Aorta (tissue), 5 donors: ENCODE results near the gene RNF224. TPM values are rescaled to one million over a fixed set of nuclear protein-coding genes. Genes with fewer than 3 reads are reported as not detected.
A peak's percentile ranks its signal among the peaks of the same experiment; 100 is the strongest.
"Not testable (repeated sequence)": the region's sequence is repeated elsewhere in the genome, so short reads cannot be mapped to it uniquely, and the experiment has no call there.

Source experiments
- ATAC-seq: fragments of 200-7000 bp; cut with Tn5 transposase; one replicate; pipeline ENCODE4 v1.9.1; 2022; ENCODE audit warnings: moderate library complexity; ENCODE audit not compliant: low FRiP score
- DNase-seq, 2 donors: peaks; one replicate each; pipeline ENCODE4 v3.0.0-alpha.2; 2020
- H3K27ac ChIP-seq, 2 donors: one replicate each; pipeline ENCODE4 v1.5.1; 2013; ENCODE audit warnings: low read length in 2 of 2, mild to moderate bottlenecking in 2 of 2, moderate library complexity in 2 of 2, control low read depth in 1 of 2, inconsistent platforms in 1 of 2, low read depth in 1 of 2
- H3K27me3 ChIP-seq, 2 donors: one replicate each; pipeline ENCODE4 v1.6.1; 2013; ENCODE audit warnings: control low read depth in 1 of 2, low read length in 1 of 2, mild to moderate bottlenecking in 1 of 2, moderate library complexity in 1 of 2; ENCODE audit not compliant: insufficient read depth in 2 of 2, control insufficient read depth in 1 of 2
- H3K36me3 ChIP-seq, 2 donors: one replicate each; pipeline ENCODE4 v1.6.1; 2013; ENCODE audit warnings: control low read depth in 1 of 2, low read length in 1 of 2, mild to moderate bottlenecking in 1 of 2; ENCODE audit not compliant: insufficient read depth in 2 of 2, control insufficient read depth in 1 of 2
- H3K4me1 ChIP-seq, 2 donors: one replicate each; pipeline ENCODE4 v1.6.1; 2013; ENCODE audit warnings: low read length in 2 of 2, control low read depth in 1 of 2, mild to moderate bottlenecking in 1 of 2, moderate library complexity in 1 of 2; ENCODE audit not compliant: insufficient read depth in 2 of 2, control insufficient read depth in 1 of 2
- H3K4me3 ChIP-seq, 2 donors: one replicate each; pipeline ENCODE4 v1.5.1; 2013; ENCODE audit warnings: low read length in 2 of 2, control low read depth in 1 of 2, mild to moderate bottlenecking in 1 of 2
- H3K9me3 ChIP-seq: one replicate; pipeline ENCODE4 v1.6.1; 2013; ENCODE audit warnings: mild to moderate bottlenecking, low read length; ENCODE audit not compliant: control insufficient read depth
- WGBS, 2 donors: extraction: QIAGEN DNeasy Blood & Tissue Kit; methylation state at CpG; one replicate each; pipeline ENCODE4 v1.1.7; 2013; 5-methylcytosine and 5-hydroxymethylcytosine counted together
- intact Hi-C, 2 donors: fragments of 100-400 bp; cut with DNase I; formaldehyde crosslinking; loops; one replicate each; pipeline versions ENCODE4 v1.14.2 to v1.15.0; 2022
- polyA plus RNA-seq, 2 donors: library from polyadenylated mRNA; stranded (reverse); fragments of 200-250 nt; gene quantifications; one replicate each; pipeline ENCODE4 v1.2.3, GENCODE V29; 2013
- total RNA-seq, 2 donors: library from RNA; stranded (reverse); fragmentation: NEBNext Ultra II Directional; extraction: Animal tissue kit (Norgen Biotek cat#: 25700); gene quantifications; one replicate each; pipeline ENCODE4 v1.2.1, GENCODE V29; 2021
- donor health status: healthy with polysubstance abuse.
- donor health status: Bipolar disorder and iron deficiency.
- donor health status: DM: no; HTN: no; CAD: no.
- donor health status: DM: no; HTN: no; CAD: no.
- donor health status: DM: yes; HTN: yes; CAD: no.

The RNF224 gene
- total and polyA plus RNA-seq, 4 donors, result 0.08 to 0.25 TPM; not detected in 2

DNA sequence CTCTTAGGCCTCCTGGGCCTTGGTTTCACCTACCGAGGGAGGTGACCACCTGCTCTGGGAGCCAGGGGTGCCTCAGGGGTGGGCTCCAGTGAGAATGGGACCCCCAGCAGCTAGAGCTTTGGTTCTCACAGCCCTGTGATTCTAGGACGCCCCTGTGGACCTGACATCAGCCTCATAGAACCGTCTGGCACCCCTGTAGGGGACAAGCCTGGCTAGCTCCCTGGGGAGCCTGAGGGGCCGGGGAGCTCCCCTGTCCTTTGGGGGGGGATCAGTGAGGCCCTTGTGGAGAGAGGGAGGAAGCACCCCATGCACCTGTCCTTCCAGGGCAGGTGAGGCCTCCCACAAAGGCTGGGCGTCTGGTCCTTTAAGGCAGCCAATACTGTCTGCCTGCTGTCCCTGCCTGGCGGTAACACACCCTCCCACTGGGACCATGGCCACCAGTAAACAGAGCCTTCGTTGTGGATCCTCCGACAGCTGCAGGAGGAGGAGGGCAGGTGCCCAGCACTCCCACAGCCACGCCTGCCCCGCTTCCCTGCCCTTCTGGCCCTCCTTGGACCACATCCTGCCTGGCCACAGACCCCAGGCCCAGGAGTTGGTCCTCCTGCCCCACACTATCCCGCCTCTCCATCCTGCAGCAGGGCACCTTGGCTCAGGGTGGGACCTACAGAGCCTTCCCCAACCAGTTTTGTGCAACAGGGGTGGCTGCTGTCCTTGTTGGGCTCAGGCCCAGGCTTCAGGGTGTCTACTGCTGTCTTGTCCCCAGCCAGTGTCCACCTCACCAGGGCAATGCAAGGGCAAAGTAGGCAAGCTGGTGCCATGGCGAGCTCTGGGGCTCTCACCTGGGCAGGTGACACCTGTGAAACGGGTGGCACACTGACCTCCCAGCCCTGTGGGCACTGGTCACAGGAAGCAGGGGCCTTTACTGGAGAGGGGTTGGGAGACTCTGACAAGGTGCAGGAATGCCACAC, 10.7 kb downstream of the RNF224 start:
- no peaks in the 10 kb centered on the region for H3K9me3 ChIP-seq
- no peak for ATAC-seq
- intact Hi-C loops, result no loop called here
- WGBS, 2 donors, result 83 to 86% methylated on average over 12 to 13 of the region's 13 CpGs
- DNase-seq, result no peak
- no peak overlapping the region for H3K27ac ChIP-seq
- H3K4me3 ChIP-seq, result no peak overlapping the region
- no peaks in the 10 kb centered on the region for H3K36me3 ChIP-seq
- H3K4me1 ChIP-seq, result no peaks in the 10 kb centered on the region
- H3K27me3 ChIP-seq, result peaks cover 0 to 2% of the 10 kb centered on the region in 2 donors

DNA sequence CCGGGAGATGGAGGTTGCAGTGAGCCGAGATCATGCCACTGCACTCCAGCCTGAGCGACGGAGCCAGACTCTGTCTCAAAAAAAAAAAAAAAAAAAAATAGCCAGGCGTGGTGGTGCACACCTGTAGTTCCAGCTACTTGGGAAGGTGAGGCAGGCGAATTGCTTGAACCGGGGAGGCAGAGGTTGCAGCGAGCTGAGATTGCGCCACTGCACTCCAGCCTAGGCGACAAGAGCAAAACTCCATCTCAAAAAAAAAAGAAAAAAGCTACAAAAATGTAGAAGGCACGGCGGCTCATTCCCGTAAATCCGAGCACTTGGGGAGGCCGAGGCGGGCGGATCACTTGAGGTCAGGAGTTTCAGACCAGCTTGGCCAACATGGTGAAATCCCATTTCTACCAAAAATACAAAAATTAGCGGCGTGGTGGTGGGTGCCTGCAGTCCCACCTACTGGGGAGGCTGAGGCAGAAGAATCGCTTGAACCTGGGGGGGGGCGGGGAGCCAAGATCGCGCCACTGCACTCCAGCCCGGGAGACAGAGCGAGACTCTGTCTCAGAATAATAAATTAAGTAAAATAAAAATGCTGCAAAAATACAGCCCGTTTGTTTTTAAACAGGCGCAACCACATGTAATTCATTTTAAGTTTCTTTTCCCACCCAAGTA, 12.4 kb downstream of the RNF224 start:
- intact Hi-C loops, result loop anchor here in 1 of 2 donors (2.0 kb wide), 1 partner anchor 15 kb away; the partner anchor contains the start of gene NELFB
- H3K9me3 ChIP-seq, H3K27ac ChIP-seq, H3K27me3 ChIP-seq, H3K36me3 ChIP-seq, DNase-seq, ATAC-seq, H3K4me1 ChIP-seq: not testable (repeated sequence)
- peak overlapping the region; percentile 27 to 53 for H3K4me3 ChIP-seq
- 48 to 51% methylated on average over 25 to 27 of the region's 27 CpGs for WGBS, 2 donors

DNA sequence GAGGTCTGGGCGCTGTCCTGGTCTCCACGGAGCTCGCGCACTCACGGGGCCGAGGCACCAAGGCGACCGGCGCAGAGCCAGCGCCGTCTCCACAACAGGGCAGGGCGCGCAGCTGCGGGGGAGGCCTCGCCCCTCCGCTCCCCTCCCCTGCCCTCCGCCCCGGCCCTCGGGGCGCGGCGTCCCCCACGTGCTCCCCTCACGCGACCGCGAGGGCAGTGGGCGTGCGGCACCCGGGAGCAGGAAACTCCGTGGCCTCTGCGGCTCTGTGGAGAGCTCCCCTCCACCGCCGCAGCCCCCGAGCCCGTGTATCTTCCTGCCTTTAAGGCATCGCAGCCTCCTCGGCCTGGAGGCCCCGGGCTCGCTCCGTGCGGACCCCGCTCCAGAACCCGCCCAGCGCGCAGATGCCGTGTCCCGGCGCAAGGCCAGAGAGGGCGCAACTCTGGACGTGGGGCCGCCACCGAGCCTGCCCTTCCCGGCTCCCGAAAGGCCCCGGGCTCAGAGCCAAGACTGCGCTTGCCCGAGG, 13.1 kb downstream of the RNF224 start:
- intact Hi-C loops, result loop anchor here in 1 of 2 donors (2.0 kb wide), 1 partner anchor 14 kb away; the partner anchor contains the start of gene NELFB
- Histone ChIP-seq H3K36me3 (no peaks in the 10 kb centered on the region), H3K4me3 (peak overlapping the region; percentile 27 to 53), H3K9me3 (no peaks in the 10 kb centered on the region), H3K27ac (peak overlapping the region in 1 of 2 donors; percentile 66), H3K27me3 (peaks cover 0 to 2% of the 10 kb centered on the region in 2 donors), H3K4me1 (no peaks in the 10 kb centered on the region)
- ATAC-seq (peak; percentile 54), DNase-seq (peak; percentile 89 to 93)
- WGBS, 2 donors, result 0 to 1% methylated on average over 42 to 58 of the region's 58 CpGs

DNA sequence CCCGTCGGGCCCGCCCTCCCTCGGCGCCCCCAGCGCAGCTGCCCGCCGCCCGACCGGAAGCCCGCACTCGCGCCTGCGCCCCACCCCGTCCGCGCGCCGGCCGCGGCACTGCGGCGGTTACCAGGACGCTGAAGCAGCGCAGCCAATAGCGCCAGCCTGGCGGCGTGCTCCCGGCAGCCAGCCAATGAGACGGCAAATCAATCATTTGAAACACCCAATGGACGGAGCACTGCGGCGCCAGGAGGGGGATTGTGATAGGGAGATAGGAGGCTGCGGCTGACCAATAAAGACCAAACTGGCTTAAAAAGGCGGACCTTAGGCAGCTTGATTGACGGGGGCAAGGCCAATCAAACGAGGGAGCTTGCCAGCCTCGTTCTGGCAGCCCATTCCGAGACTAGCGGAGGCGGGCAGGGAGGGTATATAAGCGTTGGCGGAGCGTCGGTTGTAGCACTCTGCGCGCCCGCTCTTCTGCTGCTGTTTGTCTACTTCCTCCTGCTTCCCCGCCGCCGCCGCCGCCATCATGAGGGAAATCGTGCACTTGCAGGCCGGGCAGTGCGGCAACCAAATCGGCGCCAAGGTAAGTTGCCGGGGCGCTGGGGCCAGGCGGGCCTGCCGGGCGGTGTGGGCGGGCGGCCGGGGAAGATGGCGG, 13.7 kb downstream of the RNF224 start, which contains the start of gene TUBB4B:
TUBB4B (plus strand) TSS at position 447 of the 649 bp plus-strand sequence; CDS start at position 521, 74 bp downstream.
- intact Hi-C loops, result loop anchor here in 1 of 2 donors (2.0 kb wide), 1 partner anchor 14 kb away; the partner anchor contains the start of gene NELFB
- peak within 1 kb of the TSS in 1 of 2 donors; percentile 76 for H3K27ac ChIP-seq
- ATAC-seq, result peak; percentile 95

DNA sequence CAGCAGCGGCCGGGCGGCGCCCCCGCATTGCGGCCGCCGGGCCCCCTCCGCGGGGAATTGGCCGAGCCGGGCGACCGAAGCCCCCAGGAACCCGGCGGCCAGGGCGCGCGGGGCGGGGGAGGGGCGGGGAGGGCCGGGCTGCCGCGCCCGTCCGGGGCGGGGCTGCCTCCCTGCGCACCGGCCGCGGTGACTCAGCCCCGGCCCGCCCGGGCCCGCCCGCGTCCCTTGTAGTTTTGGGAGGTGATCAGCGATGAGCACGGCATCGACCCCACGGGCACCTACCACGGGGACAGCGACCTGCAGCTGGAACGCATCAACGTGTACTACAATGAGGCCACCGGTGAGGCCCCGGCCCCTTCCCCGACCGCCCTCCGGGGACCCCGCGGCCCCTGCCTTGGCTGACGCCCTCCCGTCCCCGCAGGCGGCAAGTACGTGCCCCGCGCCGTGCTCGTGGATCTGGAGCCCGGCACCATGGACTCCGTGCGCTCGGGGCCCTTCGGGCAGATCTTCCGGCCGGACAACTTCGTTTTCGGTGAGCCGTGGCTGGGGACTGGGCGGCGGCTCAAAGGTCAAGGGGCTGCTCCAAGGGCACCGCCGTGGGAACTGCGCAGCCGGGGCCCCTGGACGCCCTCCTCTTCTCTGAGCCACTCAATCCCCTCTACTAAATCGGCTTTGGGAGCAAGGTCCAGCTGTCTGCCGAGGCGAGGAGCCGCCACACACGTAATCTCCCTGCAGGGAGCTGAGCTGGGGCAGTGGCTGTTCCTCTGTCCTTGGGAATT, 14.4 kb downstream of the RNF224 start:
- peak; percentile 31 for ATAC-seq
- peaks cover 0 to 2% of the 10 kb centered on the region in 2 donors for H3K27me3 ChIP-seq
- DNase-seq, result peak; percentile 78 to 90
- intact Hi-C loops, result loop anchor here in 1 of 2 donors (2.0 kb wide), 1 partner anchor 13 kb away; the partner anchor contains the start of gene NELFB
- WGBS, 2 donors, result 1% methylated on average over 47 to 83 of the region's 83 CpGs
- peak overlapping the region; percentile 65 to 86 for H3K4me3 ChIP-seq
- no peaks in the 10 kb centered on the region for H3K36me3 ChIP-seq
- H3K9me3 ChIP-seq, result no peaks in the 10 kb centered on the region
- H3K27ac ChIP-seq, result peak overlapping the region in 1 of 2 donors; percentile 76
- no peaks in the 10 kb centered on the region for H3K4me1 ChIP-seq

More for the DNA sequence above, 13.7 kb downstream of the RNF224 start, which contains the start of gene TUBB4B:
- Histone ChIP-seq H3K36me3 (no peaks in the 10 kb centered on the region), H3K4me1 (no peaks in the 10 kb centered on the region), H3K9me3 (no peaks in the 10 kb centered on the region), H3K4me3 (peak within 1 kb of the TSS; percentile 65 to 86), H3K27me3 (peaks cover 0 to 2% of the 10 kb centered on the region in 2 donors)
- WGBS, 2 donors, result 0 to 1% methylated on average over 44 to 67 of the region's 67 CpGs
- peak; percentile 99 to 100 for DNase-seq

DNA sequence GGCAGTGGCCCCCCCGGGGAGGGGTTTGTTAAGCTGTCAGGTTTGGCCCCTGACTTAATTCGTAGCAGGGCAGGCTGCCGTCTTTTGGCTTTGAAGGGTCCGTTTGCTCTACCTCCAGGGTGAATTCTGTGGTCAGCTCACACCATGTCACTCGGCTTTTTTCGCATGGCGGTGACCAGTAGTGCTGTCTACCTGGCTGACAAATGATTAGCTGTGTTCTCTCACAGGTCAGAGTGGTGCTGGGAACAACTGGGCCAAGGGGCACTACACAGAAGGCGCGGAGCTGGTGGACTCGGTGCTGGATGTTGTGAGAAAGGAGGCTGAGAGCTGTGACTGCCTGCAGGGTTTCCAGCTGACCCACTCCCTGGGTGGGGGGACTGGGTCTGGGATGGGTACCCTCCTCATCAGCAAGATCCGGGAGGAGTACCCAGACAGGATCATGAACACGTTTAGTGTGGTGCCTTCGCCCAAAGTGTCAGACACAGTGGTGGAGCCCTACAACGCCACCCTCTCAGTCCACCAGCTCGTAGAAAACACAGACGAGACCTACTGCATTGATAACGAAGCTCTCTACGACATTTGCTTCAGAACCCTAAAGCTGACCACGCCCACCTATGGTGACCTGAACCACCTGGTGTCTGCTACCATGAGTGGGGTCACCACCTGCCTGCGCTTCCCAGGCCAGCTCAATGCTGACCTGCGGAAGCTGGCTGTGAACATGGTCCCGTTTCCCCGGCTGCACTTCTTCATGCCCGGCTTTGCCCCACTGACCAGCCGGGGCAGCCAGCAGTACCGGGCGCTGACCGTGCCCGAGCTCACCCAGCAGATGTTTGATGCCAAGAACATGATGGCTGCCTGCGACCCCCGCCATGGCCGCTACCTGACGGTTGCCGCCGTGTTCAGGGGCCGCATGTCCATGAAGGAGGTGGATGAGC, 15.2 kb downstream of the RNF224 start:
- WGBS, 2 donors, result 70 to 74% methylated on average over 36 of the region's 36 CpGs

DNA sequence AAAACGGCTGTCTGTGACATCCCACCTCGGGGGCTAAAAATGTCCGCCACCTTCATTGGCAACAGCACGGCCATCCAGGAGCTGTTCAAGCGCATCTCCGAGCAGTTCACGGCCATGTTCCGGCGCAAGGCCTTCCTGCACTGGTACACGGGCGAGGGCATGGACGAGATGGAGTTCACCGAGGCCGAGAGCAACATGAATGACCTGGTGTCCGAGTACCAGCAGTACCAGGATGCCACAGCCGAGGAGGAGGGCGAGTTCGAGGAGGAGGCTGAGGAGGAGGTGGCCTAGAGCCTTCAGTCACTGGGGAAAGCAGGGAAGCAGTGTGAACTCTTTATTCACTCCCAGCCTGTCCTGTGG, 15.9 kb downstream of the RNF224 start:
- H3K27ac ChIP-seq, H3K4me1 ChIP-seq, H3K4me3 ChIP-seq: not testable (repeated sequence)

More for the DNA sequence above, 15.2 kb downstream of the RNF224 start:
- Histone ChIP-seq H3K9me3 (no peaks in the 10 kb centered on the region), H3K27ac (no peak overlapping the region), H3K36me3 (no peaks in the 10 kb centered on the region), H3K4me1 (no peaks in the 10 kb centered on the region), H3K27me3 (peaks cover 0 to 2% of the 10 kb centered on the region in 2 donors), H3K4me3 (peak overlapping the region; percentile 65 to 86)
- ATAC-seq, result no peak
- DNase-seq, result no peak
- intact Hi-C loops, result no loop called here

More for the DNA sequence above, 15.9 kb downstream of the RNF224 start:
- H3K36me3 ChIP-seq, H3K9me3 ChIP-seq, ATAC-seq, intact Hi-C loops, DNase-seq, H3K27me3 ChIP-seq: not testable (repeated sequence)
- WGBS, 2 donors, result 90 to 93% methylated on average over 16 to 18 of the region's 18 CpGs
